ENCODE measurements around the gene LAMA5. TPM values are rescaled to one million over a fixed set of nuclear protein-coding genes. Genes with fewer than 3 reads are reported as not detected.

LAMA5 gene
- polyA plus RNA-seq, 4 donors = 70.5 to 201 (median 146) TPM

- DNase-seq (ENCODE audit: low read depth in 4 of 4, low spot score in 2 of 4) = no peak
Measured at GRCh38 chr20:62371588-62372041, 4.5 kb upstream of the LAMA5 start.

DNA sequence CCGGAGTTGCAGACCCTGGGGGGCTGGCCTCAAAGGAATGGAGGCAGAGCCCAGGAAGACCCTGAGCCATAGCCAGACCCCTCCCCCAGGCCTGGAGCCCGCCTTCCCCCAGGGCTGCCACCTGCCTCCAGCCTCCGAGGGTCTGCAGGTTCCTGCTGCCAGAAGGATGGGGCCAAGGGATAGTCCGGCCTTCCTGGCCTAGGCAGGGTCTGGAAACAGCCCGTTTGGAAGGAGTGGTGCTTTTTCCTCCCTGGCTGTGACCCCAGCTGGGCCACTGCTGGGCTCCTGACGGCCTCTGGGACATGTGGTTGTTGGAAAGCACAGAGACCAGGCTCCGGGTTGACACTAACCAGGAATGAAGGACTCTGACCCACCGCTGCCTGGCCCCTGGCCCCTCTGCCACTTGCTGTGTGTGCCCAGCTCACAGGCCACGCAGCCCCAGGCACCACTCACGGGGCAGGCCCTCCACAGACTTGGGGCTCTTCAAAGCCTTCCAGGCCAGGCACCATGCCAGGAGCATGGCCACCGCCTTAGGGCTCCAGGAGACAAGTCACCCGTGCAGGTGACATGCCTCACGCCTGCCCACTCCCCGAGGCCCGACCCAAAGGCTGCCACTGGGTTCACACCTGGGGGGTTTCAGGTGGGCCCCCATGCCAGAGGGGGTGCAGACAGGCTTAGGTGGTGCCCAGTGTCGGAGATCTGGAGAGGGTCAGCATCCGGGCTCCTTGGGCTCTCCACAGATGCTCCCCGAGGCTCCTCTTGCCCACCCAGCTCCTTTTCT lies 3.9 kb upstream of the LAMA5 start:
- no peak for DNase-seq (ENCODE audit: low read depth in 4 of 4, low spot score in 2 of 4)

- DNase-seq (ENCODE audit: low read depth in 4 of 4, low spot score in 2 of 4) = no peak
Measured at GRCh38 chr20:62370115-62370806, 3.1 kb upstream of the LAMA5 start.

DNA sequence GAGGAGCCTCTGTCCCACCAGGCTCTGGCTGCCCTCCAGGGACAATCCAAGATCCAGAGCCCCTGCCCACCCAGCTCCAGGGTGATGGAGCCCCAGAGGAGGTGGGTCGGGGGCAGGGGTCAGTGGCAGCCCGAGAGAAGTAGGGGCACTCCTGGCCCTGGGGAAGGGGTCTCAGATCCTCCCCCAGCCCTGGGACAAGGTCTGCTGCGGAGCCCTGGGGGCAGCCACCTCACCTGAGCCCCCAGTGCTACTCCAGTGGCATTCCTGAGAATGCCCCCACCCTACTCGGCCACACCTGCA lies 2.7 kb upstream of the LAMA5 start:
- no peak for DNase-seq (ENCODE audit: low read depth in 4 of 4, low spot score in 2 of 4)

DNA sequence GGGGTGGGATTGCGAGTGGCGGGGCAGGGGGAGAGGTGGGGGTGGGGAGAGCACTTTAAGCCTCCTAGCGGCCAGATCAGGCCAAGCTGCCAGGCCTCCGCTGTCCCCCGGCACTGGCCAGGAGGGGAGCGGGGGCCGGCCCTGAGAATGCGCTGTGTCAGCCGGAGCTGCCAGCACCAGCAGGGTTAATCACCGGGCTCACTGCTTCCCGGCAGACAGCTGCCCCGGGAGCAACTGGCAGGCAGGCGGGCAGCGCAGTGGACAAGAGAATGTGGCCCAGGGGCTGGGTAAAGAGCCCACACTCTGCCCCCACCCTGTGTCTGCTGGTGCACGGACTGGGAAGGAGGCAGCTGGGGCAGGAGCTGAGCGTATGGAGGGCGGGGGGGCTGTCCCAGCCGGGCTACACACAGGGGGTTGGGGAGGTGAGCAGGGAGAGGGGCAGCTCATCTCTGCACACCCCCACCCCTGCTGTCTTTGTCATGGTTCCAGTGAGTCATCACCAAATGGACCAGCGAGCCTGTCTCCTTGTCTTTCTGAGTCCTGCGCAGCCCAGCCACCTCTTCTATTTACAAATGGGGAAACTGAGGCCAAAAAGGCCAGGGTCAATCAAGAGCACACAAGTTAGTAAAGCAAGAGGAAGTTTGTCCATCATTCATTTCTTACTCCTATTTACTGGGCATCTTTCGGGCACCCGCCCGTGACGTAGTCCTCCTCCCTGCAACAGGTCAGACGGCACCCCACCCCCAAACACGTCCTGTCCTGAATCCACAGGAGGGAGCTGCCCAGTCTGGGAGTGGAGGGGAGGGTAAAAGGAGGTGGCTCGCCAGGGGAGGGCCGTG lies 2.1 kb upstream of the LAMA5 start:
- no peak for DNase-seq (ENCODE audit: low read depth in 4 of 4, low spot score in 2 of 4)

GRCh38 chr20:62368392-62368975 lies 1.4 kb upstream of the LAMA5 start:
- no peak for DNase-seq (ENCODE audit: low read depth in 4 of 4, low spot score in 2 of 4)

DNA sequence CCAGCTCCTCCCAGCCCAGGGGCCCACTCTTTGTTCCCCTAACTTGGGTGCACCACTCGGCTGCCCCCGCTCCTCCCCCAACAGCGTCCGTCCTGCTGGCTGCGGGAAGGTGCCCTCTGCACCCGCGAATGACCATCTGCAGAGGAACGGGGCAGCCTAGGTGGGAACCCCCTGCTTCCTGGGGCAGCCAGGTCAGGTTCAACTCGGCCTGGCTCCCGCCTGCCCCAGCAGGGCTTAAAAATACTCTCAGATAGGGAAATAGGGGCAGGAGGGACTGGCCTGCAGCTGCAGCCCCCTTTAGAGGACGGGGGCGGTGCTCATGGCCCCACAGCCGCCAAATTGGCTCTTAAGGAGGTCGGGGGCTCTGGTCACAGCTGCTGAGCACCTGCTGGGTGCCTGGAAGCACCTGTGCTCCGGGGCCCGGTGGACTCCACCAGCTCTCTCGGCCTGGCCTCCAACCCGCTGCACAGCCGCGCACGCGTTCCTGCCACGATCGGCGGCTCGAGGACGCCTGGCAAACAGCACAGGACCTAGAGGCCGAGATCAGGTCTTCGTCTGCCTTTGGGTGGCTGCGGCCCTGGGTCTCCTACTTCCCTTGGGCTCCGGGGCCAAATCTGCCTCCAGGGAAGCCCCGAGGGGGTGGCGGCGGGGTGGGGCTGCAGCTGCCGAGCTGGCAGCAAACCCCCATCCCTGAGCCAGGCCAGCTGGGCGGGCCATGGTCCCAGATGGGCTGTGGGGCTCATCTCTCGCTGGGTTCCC lies 700 bp upstream of the LAMA5 start:
- no peak for DNase-seq (ENCODE audit: low read depth in 4 of 4, low spot score in 2 of 4)

DNA sequence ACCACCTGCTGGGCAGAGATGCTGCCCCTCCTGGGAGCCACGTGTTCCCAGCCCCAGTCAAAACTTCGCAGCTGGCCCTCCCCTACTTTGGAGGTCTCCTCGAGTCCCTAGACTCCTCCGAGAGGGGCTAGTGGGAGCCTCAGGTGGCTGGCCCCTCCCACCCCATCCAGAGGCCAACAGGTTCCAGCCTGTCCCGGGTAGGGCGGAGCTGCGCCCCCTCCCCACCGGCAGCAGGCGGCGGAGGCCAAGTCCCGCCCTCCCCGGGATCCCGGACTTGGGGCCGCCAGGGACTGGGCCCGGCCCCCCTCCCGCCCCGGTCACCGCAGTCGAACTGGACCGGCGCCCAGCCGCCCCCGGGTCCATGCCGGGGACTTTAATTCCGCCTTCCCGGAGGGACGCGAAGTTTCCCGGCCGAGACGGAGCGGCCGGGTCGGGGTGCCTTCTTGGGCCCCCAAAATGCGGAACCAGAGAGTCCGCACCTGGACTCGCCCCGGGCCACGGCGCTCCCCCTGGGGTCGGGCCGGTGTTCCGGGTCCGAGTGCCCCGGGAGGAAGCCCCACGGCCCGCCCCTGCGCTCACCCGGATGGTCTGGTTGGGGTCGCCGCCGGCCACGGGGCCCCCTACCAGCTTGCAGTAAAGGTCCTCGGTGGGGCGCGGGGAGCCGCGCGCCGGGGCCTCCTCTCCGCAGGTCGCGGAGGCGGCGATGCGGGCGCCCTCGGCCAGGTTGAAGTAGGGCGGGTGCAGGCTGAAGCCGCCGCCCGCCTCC lies 559 bp downstream of the LAMA5 start:
- DNase-seq (ENCODE audit: low read depth in 4 of 4, low spot score in 2 of 4) = no peak

- no peak for DNase-seq (ENCODE audit: low read depth in 4 of 4, low spot score in 2 of 4)
Measured at GRCh38 chr20:62365814-62366369, 1.2 kb downstream of the LAMA5 start.

- no peak for DNase-seq (ENCODE audit: low read depth in 4 of 4, low spot score in 2 of 4)
Measured at GRCh38 chr20:62364911-62365736, 2.0 kb downstream of the LAMA5 start.

DNA sequence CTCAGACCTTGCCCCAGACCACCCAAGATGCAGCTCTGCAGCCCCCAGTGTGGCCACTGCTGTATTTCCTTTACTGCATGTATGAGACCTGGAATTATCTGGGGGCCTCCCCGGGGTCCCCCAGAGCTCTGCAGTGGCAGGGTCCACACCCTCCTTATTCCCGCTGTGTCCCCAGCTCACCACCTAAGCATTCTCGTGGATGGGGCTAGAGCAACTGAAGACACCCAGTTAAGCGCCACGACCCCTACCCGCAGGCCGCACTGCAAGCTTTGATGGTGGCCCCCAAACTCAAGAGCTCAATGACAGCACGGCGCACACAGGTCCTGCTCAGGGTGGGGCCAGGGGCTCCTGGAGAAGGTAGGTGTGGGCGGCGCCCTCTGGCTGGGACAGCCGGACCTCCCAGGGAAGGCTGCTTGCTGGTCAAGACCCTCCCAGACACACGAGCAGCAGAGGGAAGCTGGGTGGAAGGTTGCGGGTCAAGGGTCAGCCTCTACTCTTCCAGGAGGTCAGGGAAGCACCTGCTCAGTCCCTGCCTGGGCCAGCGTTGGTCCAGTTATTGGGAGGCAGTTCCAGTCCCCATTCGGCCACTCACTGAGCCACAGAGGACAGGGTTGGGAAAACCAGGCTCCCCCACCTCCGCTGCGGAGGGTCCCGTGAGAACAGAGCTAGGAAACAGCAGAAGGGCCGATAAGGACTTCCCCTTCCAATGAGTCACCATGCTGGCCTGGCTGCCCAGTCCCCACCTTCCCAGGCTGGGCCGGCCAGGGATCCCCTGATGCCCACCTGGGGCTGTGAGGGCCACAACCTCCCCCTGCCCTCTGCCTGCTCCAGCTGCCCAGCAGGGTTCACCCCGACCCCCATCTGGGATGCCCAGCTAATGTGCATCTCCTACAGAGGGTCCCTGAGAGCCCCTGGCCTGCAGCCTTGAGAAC lies 2.9 kb downstream of the LAMA5 start:
- DNase-seq (ENCODE audit: low read depth in 4 of 4, low spot score in 2 of 4) = no peak

GRCh38 chr20:62362991-62363919 lies 3.9 kb downstream of the LAMA5 start:
- DNase-seq (ENCODE audit: low read depth in 4 of 4, low spot score in 2 of 4) = no peak

DNA sequence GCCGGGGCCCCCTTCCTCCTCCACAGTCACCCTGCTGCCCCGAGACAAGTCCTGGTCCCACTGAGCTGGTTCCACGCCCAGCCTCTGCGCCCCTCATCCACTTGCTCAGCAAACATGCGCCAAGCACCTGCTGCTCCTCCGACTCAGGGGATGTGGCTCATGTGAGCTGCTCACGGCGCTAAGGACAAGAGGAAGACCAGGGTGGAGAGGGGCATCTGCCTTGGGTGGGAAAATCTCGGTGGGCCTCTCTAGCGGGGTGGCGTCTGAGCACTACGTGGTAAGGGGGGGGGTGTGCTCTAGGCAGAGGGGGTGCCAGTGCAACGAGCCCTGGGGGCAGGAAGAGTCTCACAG lies 4.5 kb downstream of the LAMA5 start:
- no peak for DNase-seq (ENCODE audit: low read depth in 4 of 4, low spot score in 2 of 4)

- no peak for DNase-seq (ENCODE audit: low read depth in 4 of 4, low spot score in 2 of 4)
Measured at GRCh38 chr20:62361799-62362589, 5.1 kb downstream of the LAMA5 start.
